ENCODE measurements around the gene BAIAP2L1. TPM values are rescaled to one million over a fixed set of nuclear protein-coding genes. Genes with fewer than 3 reads are reported as not detected.

The BAIAP2L1 gene
- total and polyA plus RNA-seq, 7 donors, result 0.80 to 3.0 (median 1.2) TPM

- 64 to 75% (median 67%) methylated on average over 9 of the region's 9 CpGs for WGBS, 3 donors
- no peaks in the 10 kb centered on the region for H3K9me3 ChIP-seq
- no peak for DNase-seq
- TF ChIP-seq CTCF (IDR thresholded peaks at IDR 0.05), result no peak
- H3K27me3 ChIP-seq (ENCODE audit: insufficient read depth in 3 of 3, low read length in 2 of 3), result peaks cover 0 to 4% (median 0%) of the 10 kb centered on the region in 3 donors
- H3K4me1 ChIP-seq, result no peaks in the 10 kb centered on the region
- H3K36me3 ChIP-seq (ENCODE audit: insufficient read depth in 1 of 2, low read depth in 1 of 2), result no peaks in the 10 kb centered on the region
- no peak overlapping the region for H3K4me3 ChIP-seq
- ATAC-seq, result no peak
- intact Hi-C loops (cut with DNase I), result no loop called here
- H3K27ac ChIP-seq, result no peak overlapping the region
These were observed 22.6 kb downstream of the BAIAP2L1 start for GRCh38 chr7:98378210-98378819.

- Histone ChIP-seq H3K4me3 (no peak overlapping the region), H3K27ac (no peak overlapping the region), H3K4me1 (no peaks in the 10 kb centered on the region), H3K9me3 (no peaks in the 10 kb centered on the region), H3K36me3 (ENCODE audit: insufficient read depth in 1 of 2, low read depth in 1 of 2) (no peaks in the 10 kb centered on the region), H3K27me3 (ENCODE audit: insufficient read depth in 3 of 3, low read length in 2 of 3) (peaks cover 0 to 4% (median 0%) of the 10 kb centered on the region in 3 donors)
- ATAC-seq (no peak), DNase-seq (no peak)
- no peak for TF ChIP-seq CTCF (IDR thresholded peaks at IDR 0.05)
- intact Hi-C loops (cut with DNase I), result no loop called here
- 90 to 94% (median 92%) methylated on average over 6 of the region's 6 CpGs for WGBS, 3 donors
These were observed 24.2 kb downstream of the BAIAP2L1 start for GRCh38 chr7:98376711-98377110.

- Histone ChIP-seq H3K4me3 (no peak overlapping the region), H3K9me3 (no peaks in the 10 kb centered on the region), H3K27ac (no peak overlapping the region), H3K4me1 (no peaks in the 10 kb centered on the region), H3K36me3 (ENCODE audit: insufficient read depth in 1 of 2, low read depth in 1 of 2) (no peaks in the 10 kb centered on the region), H3K27me3 (ENCODE audit: insufficient read depth in 3 of 3, low read length in 2 of 3) (peaks cover 0 to 2% (median 0%) of the 10 kb centered on the region in 3 donors)
- intact Hi-C loops (cut with DNase I), result no loop called here
- no peak for DNase-seq
- TF ChIP-seq CTCF (IDR thresholded peaks at IDR 0.05), result no peak
- ATAC-seq, result no peak
- 89 to 94% (median 92%) methylated on average over 7 of the region's 7 CpGs for WGBS, 3 donors
These were observed 25.2 kb downstream of the BAIAP2L1 start for GRCh38 chr7:98375664-98376063.

GRCh38 chr7:98374285-98374680 is 26.6 kb downstream of the BAIAP2L1 start:
- H3K9me3 ChIP-seq, result no peaks in the 10 kb centered on the region
- peaks cover 0 to 2% (median 0%) of the 10 kb centered on the region in 3 donors for H3K27me3 ChIP-seq (ENCODE audit: insufficient read depth in 3 of 3, low read length in 2 of 3)
- no peaks in the 10 kb centered on the region for H3K4me1 ChIP-seq
- H3K27ac ChIP-seq, result no peak overlapping the region
- no peaks in the 10 kb centered on the region for H3K36me3 ChIP-seq (ENCODE audit: insufficient read depth in 1 of 2, low read depth in 1 of 2)
- H3K4me3 ChIP-seq, result no peak overlapping the region
- DNase-seq, result no peak
- WGBS, 3 donors, result 88 to 93% (median 91%) methylated on average over 3 of the region's 3 CpGs
- no peak for TF ChIP-seq CTCF (IDR thresholded peaks at IDR 0.05)
- intact Hi-C loops (cut with DNase I), result no loop called here
- no peak for ATAC-seq

- Histone ChIP-seq H3K4me1 (no peaks in the 10 kb centered on the region), H3K27me3 (ENCODE audit: insufficient read depth in 3 of 3, low read length in 2 of 3) (peaks cover 0 to 2% (median 0%) of the 10 kb centered on the region in 3 donors), H3K36me3 (ENCODE audit: insufficient read depth in 1 of 2, low read depth in 1 of 2) (no peaks in the 10 kb centered on the region), H3K27ac (no peak overlapping the region), H3K4me3 (no peak overlapping the region), H3K9me3 (no peaks in the 10 kb centered on the region)
- DNase-seq, result no peak
- no peak for ATAC-seq
- WGBS, 3 donors, result 68 to 88% (median 85%) methylated on average over 3 of the region's 3 CpGs
- intact Hi-C loops (cut with DNase I), result no loop called here
- no peak for TF ChIP-seq CTCF (IDR thresholded peaks at IDR 0.05)
These were observed 27.9 kb downstream of the BAIAP2L1 start for GRCh38 chr7:98372993-98373392.

Data from psoas muscle (tissue), 8 donors.